ENCODE data around the gene SPOP. TPM values are rescaled to one million over a fixed set of nuclear protein-coding genes. Genes with fewer than 3 reads are reported as not detected.
A peak's percentile ranks its signal among the peaks of the same experiment; 100 is the strongest.
"Not testable (repeated sequence)": the region's sequence is repeated elsewhere in the genome, so short reads cannot be mapped to it uniquely, and the experiment has no call there.

SPOP gene
- polyA plus RNA-seq, 3 donors: 23.1 to 36.8 (median 23.4) TPM

GRCh38 chr17:49571283-49571682 is 106.6 kb downstream of the SPOP start:
- 55 to 73% (median 62%) methylated on average over 6 of the region's 6 CpGs for WGBS, 3 donors
- H3K27ac ChIP-seq (ENCODE audit: low read depth, low read length): no peak overlapping the region

GRCh38 chr17:49570540-49571242 is 107.2 kb downstream of the SPOP start:
- no peak overlapping the region for H3K27ac ChIP-seq (ENCODE audit: low read depth, low read length)
- WGBS, 3 donors: 60 to 68% (median 65%) methylated on average over 10 to 11 of the region's 11 CpGs

GRCh38 chr17:49568695-49569047 is 109.2 kb downstream of the SPOP start:
- 65 to 83% (median 76%) methylated on average over 7 of the region's 7 CpGs for WGBS, 3 donors
- H3K27ac ChIP-seq (ENCODE audit: low read depth, low read length): not testable (repeated sequence)

GRCh38 chr17:49567871-49568694 is 109.8 kb downstream of the SPOP start:
- no peak overlapping the region for H3K27ac ChIP-seq (ENCODE audit: low read depth, low read length)
- 10 to 13% (median 10%) methylated on average over 42 of the region's 42 CpGs for WGBS, 3 donors

GRCh38 chr17:49567104-49567521 is 110.8 kb downstream of the SPOP start:
- no peak overlapping the region for H3K27ac ChIP-seq (ENCODE audit: low read depth, low read length)
- WGBS, 3 donors: 79 to 81% (median 79%) methylated on average over 9 of the region's 9 CpGs

- peak overlapping the region; percentile 15 for H3K27ac ChIP-seq (ENCODE audit: low read depth, low read length)
- WGBS, 3 donors: 64 to 79% (median 70%) methylated on average over 5 of the region's 5 CpGs
Observed at GRCh38 chr17:49566668-49567071, 111.2 kb downstream of the SPOP start.

GRCh38 chr17:49565948-49566491 is 111.9 kb downstream of the SPOP start:
- H3K27ac ChIP-seq (ENCODE audit: low read depth, low read length): no peak overlapping the region
- WGBS, 3 donors: 8 to 13% (median 8%) methylated on average over 14 of the region's 14 CpGs

GRCh38 chr17:49564638-49565037 is 113.3 kb downstream of the SPOP start:
- WGBS, 3 donors: 86 to 90% (median 88%) methylated on average over 4 of the region's 4 CpGs
- no peak overlapping the region for H3K27ac ChIP-seq (ENCODE audit: low read depth, low read length)

- 16 to 21% (median 20%) methylated on average over 9 of the region's 9 CpGs for whole genome bisulfite sequencing, 3 donors
Observed at GRCh38 chr17:49557312-49558024, 120.4 kb downstream of the SPOP start.

GRCh38 chr17:49556223-49556943 is 121.5 kb downstream of the SPOP start:
- no peak overlapping the region for H3K27ac ChIP-seq (ENCODE audit: low read depth, low read length)
- WGBS, 3 donors: 10 to 19% (median 13%) methylated on average over 27 to 30 of the region's 30 CpGs

More at GRCh38 chr17:49557312-49558024, 120.4 kb downstream of the SPOP start:
- no peak overlapping the region for H3K27ac ChIP-seq (ENCODE audit: low read depth, low read length)

- no peak overlapping the region for H3K27ac ChIP-seq (ENCODE audit: low read depth, low read length)
- WGBS, 3 donors: 62 to 66% (median 66%) methylated on average over 19 of the region's 19 CpGs
Observed at GRCh38 chr17:49555495-49556222, 122.2 kb downstream of the SPOP start.

GRCh38 chr17:49554694-49555494 is 123.0 kb downstream of the SPOP start:
- no peak overlapping the region for H3K27ac ChIP-seq (ENCODE audit: low read depth, low read length)
- WGBS, 3 donors: 65 to 78% (median 78%) methylated on average over 14 of the region's 14 CpGs

- no peak overlapping the region for H3K27ac ChIP-seq (ENCODE audit: low read depth, low read length)
- WGBS, 3 donors: 60 to 88% (median 64%) methylated on average over 8 of the region's 8 CpGs
Observed at GRCh38 chr17:49553676-49554335, 124.1 kb downstream of the SPOP start.

- 86 to 88% (median 87%) methylated on average over 27 of the region's 27 CpGs for WGBS, 3 donors
Observed at GRCh38 chr17:49552070-49552751, 125.7 kb downstream of the SPOP start.

GRCh38 chr17:49551221-49552069 is 126.5 kb downstream of the SPOP start:
- WGBS, 3 donors: 87 to 88% (median 88%) methylated on average over 12 of the region's 12 CpGs
- H3K27ac ChIP-seq (ENCODE audit: low read depth, low read length): no peak overlapping the region

More at GRCh38 chr17:49552070-49552751, 125.7 kb downstream of the SPOP start:
- H3K27ac ChIP-seq (ENCODE audit: low read depth, low read length): no peak overlapping the region
